ENCODE results near the gene USH1G. TPM values are rescaled to one million over a fixed set of nuclear protein-coding genes. Genes with fewer than 3 reads are reported as not detected.

USH1G gene
- total RNA-seq (1 to 10 TPM in 7 of 9 donors, under 1 TPM in 2; 0.42 to 5.0 (median 1.3) TPM), polyA plus RNA-seq (under 1 TPM; 0.40 to 0.72 (median 0.40) TPM)
- long read RNA-seq, donor 1: 0 reads
- long read RNA-seq, donor 2, partial matches to known transcripts: 0 of 2 reads
- long read RNA-seq, donor 2, other reads (novel, unspliced or antisense): 0 of 2 reads
- long read RNA-seq, donor 3: 0 reads
- long read RNA-seq, donor 4: 0 reads
- long read RNA-seq, donor 5, transcript USH1G-202 (3 exons, 3,558 nt): major isoform, 11 of 12 reads
- long read RNA-seq, donor 5, partial matches to known transcripts: 0 of 12 reads
- long read RNA-seq, donor 5, other reads (novel, unspliced or antisense): 1 of 12 reads
- long read RNA-seq, donor 6: 0 reads
- long read RNA-seq, donor 7, partial matches to known transcripts: 0 of 2 reads
- long read RNA-seq, donor 7, other reads (novel, unspliced or antisense): 0 of 2 reads
- long read RNA-seq, donor 8, partial matches to known transcripts: 0 of 3 reads
- long read RNA-seq, donor 8, other reads (novel, unspliced or antisense): 0 of 3 reads
- long read RNA-seq, donor 9: 0 reads
- long read RNA-seq, donor 10, partial matches to known transcripts: 0 of 1 reads
- long read RNA-seq, donor 10, other reads (novel, unspliced or antisense): 0 of 1 reads

DNA sequence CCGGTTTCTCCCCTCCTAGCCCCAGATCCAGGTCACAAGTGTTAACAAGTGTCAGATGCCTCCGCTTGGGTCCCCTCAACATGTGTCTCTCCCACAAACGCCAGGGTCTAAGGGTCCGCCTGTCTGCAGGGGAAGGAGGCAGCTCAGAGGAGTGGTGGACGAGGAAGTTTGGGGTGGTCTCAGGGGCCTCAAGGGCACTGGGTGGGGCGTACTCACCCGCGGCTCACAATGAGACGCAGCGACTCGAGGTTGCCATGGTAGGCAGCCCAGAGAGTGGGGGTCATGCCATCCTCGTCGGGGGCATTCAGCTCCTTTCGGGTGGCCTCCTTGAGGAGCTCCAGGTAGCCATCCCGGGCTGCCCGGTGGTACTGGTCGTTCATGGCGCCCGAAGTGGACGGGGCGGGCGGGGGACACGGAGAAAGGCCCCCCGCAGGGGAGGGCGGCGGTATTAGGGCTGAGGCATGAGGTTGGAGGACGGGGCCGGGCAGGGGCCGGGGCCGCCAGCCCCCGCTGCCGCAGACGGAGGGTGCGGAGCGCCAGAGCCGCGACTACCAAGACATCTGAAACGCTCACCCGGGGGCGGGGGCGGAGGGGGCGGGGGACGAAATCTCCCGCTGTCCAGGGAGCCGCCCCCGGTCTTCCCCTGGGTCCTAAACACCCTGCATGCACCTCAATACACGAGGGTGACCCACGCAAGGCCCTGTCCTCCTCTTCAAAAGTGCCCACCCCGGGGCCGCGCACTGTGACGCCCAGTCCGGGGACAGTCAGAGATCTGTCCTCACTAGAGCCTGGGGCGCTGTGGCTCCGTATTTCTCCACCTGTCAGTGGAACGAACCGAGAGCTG, at the start of gene USH1G:
TSS of gene USH1G (minus strand) at position 562 of the 844 bp plus-strand sequence. CDS start at position 380, 182 bp downstream.
- H3K36me3 ChIP-seq (replicated peaks in 1 of 2): no peaks in the 10 kb centered on the region
- TF ChIP-seq, protein P1, sequence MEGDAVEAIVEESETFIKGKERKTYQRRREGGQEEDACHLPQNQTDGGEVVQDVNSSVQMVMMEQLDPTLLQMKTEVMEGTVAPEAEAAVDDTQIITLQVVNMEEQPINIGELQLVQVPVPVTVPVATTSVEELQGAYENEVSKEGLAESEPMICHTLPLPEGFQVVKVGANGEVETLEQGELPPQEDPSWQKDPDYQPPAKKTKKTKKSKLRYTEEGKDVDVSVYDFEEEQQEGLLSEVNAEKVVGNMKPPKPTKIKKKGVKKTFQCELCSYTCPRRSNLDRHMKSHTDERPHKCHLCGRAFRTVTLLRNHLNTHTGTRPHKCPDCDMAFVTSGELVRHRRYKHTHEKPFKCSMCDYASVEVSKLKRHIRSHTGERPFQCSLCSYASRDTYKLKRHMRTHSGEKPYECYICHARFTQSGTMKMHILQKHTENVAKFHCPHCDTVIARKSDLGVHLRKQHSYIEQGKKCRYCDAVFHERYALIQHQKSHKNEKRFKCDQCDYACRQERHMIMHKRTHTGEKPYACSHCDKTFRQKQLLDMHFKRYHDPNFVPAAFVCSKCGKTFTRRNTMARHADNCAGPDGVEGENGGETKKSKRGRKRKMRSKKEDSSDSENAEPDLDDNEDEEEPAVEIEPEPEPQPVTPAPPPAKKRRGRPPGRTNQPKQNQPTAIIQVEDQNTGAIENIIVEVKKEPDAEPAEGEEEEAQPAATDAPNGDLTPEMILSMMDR (IDR thresholded peaks at IDR 0.05): no peak
- no peak for TF ChIP-seq POLR2A (IDR thresholded peaks at IDR 0.05)
- WGBS, 4 donors: 3 to 23% (median 8%) methylated on average over 7 to 57 of the region's 57 CpGs
- H3K27ac ChIP-seq: no peak within 1 kb of the TSS
- peak within 1 kb of the TSS in 2 of 4 donors; percentile 24 to 65 for H3K4me3 ChIP-seq
- no peaks in the 10 kb centered on the region for H3K9me3 ChIP-seq (replicated peaks in 1 of 3)
- intact Hi-C loops (cut with DNase I): loop anchor here (5.0 kb wide), 1 partner anchor 34 kb away; no protein-coding TSS in a partner anchor
- peaks cover 13 to 20% of the 10 kb centered on the region in 2 donors for H3K4me1 ChIP-seq (replicated peaks in 1 of 2)
- H3K27me3 ChIP-seq: peaks cover 24% of the 10 kb centered on the region
- DNase-seq: peak in 3 of 7 donors; percentile 28 to 54 (median 43)

- intact Hi-C loops (cut with DNase I): loop anchor here in 1 of 2 donors (10.0 kb wide), 1 partner anchor 62 kb away; no protein-coding TSS in a partner anchor
- WGBS, 4 donors: 2 to 9% (median 4%) methylated on average over 28 to 95 of the region's 95 CpGs
Measured at GRCh38 chr17:74972107-74972972, 49.3 kb upstream of the USH1G start, which contains the start of gene HID1. HID1 (minus strand) TSS chr17:74972759; CDS start chr17:74972656, 103 bp downstream.

GRCh38 chr17:74971842-74972106, 48.7 kb upstream of the USH1G start:
- Histone ChIP-seq H3K27ac (peak overlapping the region in 2 of 5 donors; percentile 38 to 52), H3K4me1 (replicated peaks in 1 of 2) (peaks cover 0 to 13% of the 10 kb centered on the region in 2 donors), H3K9me3 (replicated peaks in 1 of 3) (no peaks in the 10 kb centered on the region), H3K4me3 (peak overlapping the region in 1 of 4 donors; percentile 69), H3K27me3 (peaks cover 5% of the 10 kb centered on the region), H3K36me3 (replicated peaks in 1 of 2) (no peaks in the 10 kb centered on the region)
- intact Hi-C loops (cut with DNase I): loop anchor here in 1 of 2 donors (10.0 kb wide), 1 partner anchor 63 kb away; no protein-coding TSS in a partner anchor
- TF ChIP-seq, protein P1 (IDR thresholded peaks at IDR 0.05): no peak
- no peak for TF ChIP-seq POLR2A (IDR thresholded peaks at IDR 0.05)
- WGBS, 4 donors: 33 to 65% methylated on average over 9 of the region's 9 CpGs; no CpG with 5 or more reads in 2 of the 4 donors
- no peak for DNase-seq

More at GRCh38 chr17:74972107-74972972, 49.3 kb upstream of the USH1G start, which contains the start of gene HID1:
- peak in 6 of 7 donors; percentile 45 to 79 (median 60) for DNase-seq
- TF ChIP-seq, protein P1 (IDR thresholded peaks at IDR 0.05): no peak
- no peak for TF ChIP-seq POLR2A (IDR thresholded peaks at IDR 0.05)
- Histone ChIP-seq H3K9me3 (replicated peaks in 1 of 3) (no peaks in the 10 kb centered on the region), H3K4me1 (replicated peaks in 1 of 2) (peaks cover 0 to 13% of the 10 kb centered on the region in 2 donors), H3K4me3 (peak within 1 kb of the TSS in 2 of 4 donors; percentile 19 to 69), H3K36me3 (replicated peaks in 1 of 2) (no peaks in the 10 kb centered on the region), H3K27me3 (peaks cover 5% of the 10 kb centered on the region), H3K27ac (peak within 1 kb of the TSS in 2 of 5 donors; percentile 38 to 52)

All from adrenal gland (tissue), 19 donors.